ENCODE measurements around the gene UGT1A6. TPM values are rescaled to one million over a fixed set of nuclear protein-coding genes. Genes with fewer than 3 reads are reported as not detected.
A peak's percentile ranks its signal among the peaks of the same experiment; 100 is the strongest.
"Not testable (repeated sequence)": the region's sequence is repeated elsewhere in the genome, so short reads cannot be mapped to it uniquely, and the experiment has no call there.

Gene UGT1A6
- total RNA-seq, 1 experiment from 2014 or later = 18.3 TPM

DNA sequence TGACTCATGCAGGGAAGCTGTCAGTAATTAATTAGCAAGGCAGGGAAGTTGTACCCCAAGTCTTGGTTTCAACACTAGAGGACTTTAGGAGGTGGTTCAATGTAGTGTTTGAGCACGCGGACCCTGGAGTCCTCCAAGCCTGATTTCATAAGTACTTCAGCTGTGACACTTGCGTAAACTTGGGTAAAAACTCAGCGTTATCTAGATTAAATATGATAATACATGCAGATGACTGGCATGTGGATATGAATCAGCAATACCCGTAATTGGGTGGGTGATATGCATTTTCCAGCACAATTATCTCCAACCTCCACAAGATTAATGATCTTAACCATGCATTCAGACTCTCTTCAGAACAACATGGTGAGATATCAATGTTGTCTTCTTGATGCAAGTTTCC, 5.8 kb upstream of the UGT1A6 start:
- DNase-seq (ENCODE audit: low spot score) = no peak

DNA sequence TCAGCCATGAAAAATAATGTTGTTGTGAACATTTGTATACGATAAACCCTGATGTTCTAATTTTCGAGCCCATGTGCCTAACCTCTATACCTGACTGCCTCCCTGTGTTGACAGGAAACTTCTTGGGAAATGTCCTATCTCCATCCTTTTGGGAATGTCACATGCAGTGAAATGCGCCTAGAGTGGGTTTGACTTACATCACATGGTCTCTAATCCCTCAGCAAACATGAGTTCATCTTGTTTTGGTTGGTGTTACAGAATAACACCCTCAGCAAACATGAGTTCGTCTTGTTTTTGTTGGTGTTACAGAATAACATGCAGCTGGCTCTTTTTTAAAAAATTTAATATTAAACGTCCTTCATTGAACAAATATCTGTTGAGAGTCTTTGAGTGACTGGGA, 4.3 kb upstream of the UGT1A6 start:
- DNase-seq (ENCODE audit: low spot score) = no peak

DNA sequence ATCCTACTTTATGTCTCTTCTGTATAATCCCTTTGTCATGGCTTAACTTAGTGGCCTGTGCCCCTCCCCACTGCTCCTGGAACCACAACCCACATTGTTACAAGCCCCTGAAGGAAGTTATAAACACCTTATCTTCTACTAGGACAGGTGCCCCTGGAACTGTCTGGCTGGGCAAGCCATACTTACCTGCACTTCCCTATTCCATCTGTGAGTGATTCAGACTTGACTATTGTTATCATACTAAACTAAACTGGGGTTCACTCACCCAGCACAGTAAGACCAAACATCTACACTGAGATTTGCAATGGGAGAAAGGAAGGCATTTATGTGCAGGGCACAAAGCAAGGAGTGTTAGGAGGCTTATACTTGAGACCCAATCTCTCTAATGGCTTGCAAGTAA, 3.7 kb upstream of the UGT1A6 start:
- DNase-seq (ENCODE audit: low spot score) = peak; percentile 59

DNA sequence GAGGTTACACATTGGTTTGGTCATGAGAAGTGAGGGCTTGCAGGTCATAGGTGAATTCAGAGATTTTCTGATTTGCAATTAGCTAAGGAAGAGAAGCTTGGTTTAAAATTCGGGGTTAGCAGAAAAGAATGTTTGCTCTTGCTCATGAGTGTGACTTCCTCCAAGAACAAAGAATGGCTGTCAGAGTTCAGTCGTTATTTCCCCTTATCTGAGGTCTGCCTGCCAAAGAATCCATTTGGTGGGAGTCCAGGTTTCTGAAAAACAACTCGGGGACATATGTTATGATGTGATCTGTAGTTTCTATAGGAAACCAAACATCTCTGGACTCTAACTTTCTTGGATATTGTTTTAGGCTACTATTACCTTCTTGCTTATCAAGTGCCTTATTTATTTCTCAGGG, 3.2 kb upstream of the UGT1A6 start:
- no peak for DNase-seq (ENCODE audit: low spot score)

DNA sequence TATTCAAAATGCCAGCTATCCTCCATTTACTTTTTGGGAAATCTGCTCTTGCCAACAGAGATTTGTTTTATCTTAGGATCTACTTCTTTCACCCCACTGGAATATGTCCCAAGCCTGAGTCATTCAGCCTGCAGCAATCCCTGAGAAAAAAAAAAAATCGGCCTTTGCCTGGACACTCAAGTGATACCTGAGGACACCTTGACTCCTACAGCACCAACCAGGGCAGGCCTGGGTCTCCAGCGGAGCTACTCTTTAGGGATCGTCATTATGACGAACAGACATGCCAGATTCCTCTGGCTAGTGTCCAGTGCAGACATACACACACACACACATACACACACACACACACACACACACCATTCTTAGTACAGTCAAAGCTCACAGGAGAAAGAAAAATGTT, 2.2 kb upstream of the UGT1A6 start:
- DNase-seq (ENCODE audit: low spot score) = peak; percentile 58

DNA sequence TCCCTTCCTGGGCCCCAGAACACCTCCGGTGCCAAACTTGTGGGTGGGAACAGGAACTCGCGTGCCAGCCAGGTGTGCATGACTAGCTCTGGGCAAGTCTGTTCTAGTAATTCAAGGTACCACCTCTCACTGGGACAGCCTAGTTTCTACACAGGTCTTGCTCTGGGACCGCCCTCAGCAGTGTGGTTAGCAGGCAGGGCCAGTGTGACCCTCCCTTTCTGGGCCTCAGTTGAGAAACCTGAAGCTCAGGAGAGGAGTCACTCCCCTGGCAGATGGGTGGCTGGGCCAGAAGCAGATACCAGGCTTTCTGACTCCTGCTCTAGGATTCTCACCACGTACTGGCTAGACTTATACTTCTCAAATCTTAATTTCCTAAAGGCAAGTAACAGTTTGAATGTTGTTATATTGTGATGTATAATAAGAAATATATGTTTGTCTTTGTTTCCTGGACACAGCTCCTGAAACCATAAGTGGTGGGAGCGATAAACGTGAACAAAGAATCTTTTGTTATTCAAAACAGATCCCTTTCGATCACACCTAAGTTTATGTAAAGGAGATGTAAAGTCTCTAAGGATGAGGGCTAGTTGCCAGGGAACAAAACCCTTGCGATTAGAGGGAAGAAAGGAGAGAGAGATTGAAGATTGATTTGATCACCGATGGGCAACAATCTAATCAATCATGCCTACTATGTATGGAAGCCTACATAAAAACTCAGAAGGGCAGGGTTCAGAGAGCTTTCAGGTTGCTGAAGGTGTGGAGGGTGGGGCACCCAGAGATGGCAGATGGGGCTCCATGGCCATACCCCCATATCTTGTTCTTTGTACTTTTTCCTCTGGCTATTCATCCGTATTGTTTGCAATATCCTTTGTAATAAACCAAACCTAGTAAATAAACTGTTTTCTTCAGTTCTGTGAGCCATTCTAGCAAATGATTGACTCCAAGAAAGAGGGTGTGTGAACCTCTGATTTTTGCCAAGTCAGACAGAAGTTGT, 952 bp upstream of the UGT1A6 start:
- peak; percentile 89 for DNase-seq (ENCODE audit: low spot score)

DNA sequence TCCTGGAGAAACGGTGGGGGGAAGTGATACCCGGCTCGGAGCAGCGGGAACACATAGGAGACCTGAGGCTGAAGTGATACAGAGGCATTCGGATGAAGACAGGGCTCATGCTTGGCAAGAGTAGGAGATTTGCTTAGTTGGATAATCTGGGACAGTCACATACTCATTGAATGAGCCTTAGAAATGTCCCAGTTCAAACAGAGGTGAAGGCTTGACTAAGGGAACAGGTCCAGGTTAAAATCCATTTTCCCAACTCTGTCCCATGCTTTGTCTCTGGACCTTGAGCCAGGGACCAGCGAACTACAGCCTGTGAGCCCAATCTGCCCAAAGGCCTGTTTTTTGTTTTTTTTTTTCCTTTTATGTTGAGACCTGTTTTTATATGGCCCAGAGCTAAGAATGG, 1.3 kb downstream of the UGT1A6 start:
- DNase-seq (ENCODE audit: low spot score) = no peak

DNA sequence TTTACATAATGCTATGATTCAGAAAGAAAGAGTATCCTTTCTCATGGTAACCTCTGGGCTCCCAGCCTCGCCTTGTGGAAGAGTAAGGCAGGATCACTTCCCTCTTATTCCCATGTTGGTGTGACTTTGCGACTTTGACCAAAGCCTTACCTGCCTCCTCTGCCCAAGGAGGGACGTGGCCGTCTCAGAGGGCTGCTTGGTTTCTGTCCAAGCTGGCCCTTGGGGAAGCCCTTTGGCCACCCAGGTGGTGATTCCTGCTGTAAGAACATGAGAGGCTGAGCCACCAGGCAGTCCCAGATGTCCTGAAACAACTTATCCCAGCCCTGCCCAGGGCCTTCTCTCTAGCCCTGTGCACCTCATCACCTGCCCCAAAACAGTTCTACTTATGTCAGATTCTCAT, 6.0 kb downstream of the UGT1A6 start:
- no peak for DNase-seq (ENCODE audit: low spot score)

DNA sequence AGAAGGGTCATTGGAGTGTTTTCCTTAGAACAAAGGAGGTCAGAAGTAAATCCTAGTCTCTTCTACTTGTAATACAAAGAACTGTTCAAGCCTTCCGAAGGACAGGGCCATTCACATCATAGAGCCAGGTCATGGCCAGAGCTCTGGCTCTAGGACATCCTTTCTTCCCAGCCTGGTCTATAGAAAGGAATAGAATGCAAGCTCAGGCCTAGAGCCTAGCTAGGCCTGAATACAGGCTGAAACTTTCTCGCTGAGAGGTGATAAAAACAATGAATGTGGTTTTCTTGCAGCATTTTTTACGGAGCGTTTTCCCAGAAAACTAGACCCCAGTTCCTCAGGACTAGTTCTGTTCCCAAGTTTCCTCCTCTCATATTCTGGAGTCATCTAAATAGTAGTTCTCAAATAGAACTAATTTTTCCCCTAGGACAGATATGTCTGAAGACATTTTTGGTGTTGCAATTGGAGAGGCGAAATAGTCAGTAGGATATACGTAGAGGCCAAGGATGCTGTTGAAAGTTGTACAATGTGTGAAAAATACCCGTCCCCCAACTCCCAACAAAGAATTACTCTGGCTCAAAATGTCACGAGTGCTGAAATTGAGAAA, 6.8 kb downstream of the UGT1A6 start:
- no peak for DNase-seq (ENCODE audit: low spot score)

DNA sequence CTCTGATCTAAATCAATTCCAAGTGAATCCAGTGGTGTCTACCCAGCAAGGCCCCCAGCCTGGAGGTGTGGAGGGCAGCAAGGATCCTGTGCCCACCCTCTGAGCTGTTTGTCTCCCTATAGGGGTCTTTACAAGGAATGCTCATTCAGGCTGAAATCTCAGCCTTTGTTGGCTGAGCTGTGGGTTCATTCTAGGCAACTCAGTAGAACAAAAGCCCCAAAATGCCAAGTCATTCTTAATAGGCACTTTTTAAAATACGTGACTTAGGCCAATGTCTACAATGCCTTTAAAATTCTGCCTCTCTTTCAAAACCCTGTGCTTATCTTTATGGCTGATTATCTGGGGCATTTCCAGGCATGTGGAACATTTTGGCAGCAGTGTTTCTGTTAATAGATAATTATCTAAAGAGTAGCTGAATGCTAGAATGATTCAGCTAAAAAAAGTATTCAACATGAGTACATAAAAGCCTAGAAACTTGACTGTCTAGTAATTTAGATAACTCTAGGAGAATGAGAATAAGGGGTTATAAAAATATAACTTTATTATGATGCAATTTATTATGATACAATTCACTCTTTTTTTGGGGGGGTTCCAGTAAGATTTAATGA, 7.4 kb downstream of the UGT1A6 start:
- peak; percentile 75 for DNase-seq (ENCODE audit: low spot score)

DNA sequence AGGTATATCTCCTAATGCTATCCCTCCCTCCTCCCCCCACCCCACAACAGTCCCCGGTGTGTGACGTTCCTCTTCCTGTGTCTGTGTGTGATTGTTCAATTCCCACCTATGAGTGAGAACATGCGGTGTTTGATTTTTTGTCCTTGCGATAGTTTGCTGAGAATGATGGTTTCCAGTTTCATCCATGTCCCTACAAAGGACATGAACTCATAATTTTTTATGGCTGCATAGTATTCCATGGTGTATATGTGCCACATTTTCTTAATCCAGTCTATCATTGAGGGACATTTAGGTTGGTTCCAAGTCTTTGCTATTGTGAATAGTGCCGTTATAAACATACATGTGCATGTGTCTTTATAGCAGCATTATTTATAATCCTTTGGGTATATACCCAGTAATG, 8.2 kb downstream of the UGT1A6 start:
- DNase-seq (ENCODE audit: low spot score) = not testable (repeated sequence)

DNA sequence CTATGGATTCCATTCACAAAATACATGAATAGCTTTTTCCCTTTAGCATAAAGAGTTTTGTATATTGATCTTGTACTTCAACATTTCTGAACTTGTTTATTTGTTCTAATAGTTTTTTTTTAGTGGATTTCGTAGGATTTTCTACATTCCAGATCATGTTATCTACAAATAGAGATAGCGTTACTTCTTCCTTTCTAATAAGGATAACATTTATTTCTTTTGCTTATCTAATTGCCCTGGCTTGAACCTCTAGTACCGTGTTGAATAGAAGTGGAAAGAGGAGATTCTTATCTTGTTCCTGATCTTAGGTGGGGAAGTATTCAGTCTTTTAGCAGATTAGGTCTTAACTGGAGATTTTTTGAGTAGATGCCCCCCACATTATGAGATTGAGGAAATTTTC, 9.5 kb downstream of the UGT1A6 start:
- DNase-seq (ENCODE audit: low spot score) = no peak

DNA sequence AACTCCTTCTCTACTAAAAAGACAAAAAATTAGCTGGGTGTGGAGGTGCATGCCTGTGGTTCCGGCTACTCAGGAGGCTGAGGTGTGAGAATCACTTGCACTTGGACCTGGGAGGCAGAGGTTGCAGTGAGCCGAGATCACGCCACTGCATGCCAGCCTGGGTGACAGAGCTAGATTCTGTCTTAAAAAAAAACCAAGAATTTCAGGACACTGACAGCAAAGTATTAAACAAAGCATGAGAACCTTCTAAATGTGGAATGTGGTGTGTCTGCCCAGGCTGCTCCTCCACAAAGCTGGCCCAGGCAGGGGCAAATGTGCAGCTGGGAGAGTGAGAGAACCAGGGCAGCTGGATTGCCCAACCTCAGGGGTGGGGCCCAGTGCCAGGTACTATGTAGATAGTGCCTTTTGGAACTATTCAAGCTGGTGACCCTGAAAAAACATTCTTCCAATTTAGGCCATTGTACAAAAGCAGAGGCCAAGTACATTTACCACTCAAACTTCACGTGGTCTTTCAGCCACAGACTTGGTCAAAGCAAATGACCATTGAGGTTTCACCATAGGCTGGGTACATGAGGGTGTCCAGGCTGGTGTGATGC, 13.3 kb downstream of the UGT1A6 start:
- no peak for DNase-seq (ENCODE audit: low spot score)

DNA sequence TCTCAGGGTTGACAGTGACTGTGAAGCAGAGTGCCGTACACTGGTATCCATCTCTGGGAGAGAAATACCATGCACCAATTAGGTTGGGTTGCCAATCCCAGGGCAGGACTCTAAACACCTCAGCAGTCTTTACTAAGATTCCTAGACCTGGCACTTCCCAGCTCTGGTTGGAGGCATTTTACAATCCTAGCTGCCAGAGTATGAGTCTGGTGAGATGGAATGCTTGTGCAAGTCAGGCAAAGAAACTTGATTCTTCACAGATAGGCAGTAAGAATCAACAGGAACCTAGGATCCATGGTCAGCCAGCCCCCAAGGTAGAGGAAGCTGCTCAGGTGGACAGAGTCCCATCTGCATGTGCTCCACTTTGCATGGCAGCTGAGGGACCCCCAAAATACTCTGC, 14.0 kb downstream of the UGT1A6 start:
- no peak for DNase-seq (ENCODE audit: low spot score)

DNA sequence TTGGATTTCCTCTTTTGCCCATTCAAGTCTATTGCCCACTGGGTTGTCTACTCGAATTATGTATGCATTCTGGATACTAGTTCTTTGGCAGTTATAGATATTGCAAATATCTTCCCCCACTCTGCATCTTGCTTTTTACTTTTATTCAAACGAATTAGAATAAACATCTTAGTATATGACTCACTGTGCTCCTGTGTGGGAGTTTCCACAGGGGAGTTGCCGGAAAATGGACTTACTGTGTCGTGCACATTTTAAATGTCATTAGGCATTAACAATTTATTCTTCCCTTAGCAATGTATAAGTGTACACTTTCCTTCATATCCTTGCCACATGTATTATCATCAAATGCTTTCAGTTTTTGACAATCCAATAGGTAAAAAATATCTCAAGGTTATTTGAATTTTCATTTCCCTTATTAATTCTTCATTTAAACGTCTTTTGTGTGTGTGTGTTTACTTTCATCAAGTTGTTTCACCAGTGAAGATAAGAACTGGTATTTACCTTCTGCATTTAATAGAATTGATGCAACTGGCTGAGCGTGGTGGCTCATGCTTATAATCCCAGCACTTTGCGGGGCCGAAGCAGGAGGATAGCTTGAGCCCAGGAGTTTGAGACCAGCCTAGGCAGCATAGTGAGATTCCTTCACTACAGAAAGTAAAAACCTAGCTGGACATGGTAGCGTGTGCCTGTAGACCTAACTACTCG, 15.4 kb downstream of the UGT1A6 start:
- no peak for DNase-seq (ENCODE audit: low spot score)

DNA sequence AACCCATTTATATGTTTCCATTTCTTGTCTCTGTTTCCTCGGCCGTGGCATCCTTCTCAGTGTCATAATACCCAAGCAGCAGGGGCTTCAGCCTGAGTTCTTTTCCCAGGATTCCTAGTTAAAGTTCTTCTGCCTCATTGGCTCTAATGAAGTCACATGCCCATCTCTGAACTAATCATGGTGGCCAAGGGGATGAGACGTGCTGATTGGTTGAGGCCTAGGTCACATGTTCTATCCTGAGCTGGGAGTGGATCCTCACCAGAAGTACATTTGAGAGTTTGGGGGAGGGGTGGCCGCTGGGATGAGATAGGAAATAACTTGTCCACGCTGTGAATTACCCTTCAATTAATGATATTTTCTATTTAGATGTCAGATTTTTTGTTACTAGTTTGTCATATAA, 16.3 kb downstream of the UGT1A6 start:
- no peak for DNase-seq (ENCODE audit: low spot score)

DNA sequence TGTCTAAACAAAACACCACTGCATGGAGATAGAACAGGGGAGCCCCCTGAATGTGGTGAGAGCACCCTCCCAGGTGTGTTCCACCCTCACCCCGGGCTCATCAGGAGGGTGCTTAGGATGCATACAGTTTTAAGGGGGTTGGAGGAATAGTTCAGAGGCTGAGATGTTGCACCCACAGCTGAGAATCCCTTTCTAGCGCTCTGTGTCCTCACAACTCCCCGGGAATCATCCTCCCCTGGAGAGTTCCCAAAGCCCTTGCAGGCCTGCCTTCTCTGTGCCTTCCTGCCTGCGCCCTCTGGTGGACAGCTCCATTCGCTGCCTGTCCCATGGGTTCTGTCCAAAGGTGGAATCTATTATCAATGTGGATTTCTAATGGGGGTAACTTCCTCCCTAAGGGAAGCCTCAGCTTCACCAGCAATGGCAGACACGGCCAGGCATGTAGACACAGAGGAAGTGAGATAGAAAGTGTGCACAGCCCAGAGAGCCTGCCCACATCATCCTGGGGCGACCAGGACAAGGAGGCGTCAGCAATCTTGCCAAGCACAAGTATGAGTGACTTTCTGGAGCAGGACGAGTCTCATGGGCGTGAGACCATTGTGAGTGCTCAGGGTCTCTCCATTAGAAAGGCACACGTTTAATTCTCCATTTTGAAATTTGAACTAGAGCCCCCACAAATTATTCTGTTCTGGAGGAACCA, 18.8 kb downstream of the UGT1A6 start:
- peak; percentile 92 for DNase-seq (ENCODE audit: low spot score)

DNA sequence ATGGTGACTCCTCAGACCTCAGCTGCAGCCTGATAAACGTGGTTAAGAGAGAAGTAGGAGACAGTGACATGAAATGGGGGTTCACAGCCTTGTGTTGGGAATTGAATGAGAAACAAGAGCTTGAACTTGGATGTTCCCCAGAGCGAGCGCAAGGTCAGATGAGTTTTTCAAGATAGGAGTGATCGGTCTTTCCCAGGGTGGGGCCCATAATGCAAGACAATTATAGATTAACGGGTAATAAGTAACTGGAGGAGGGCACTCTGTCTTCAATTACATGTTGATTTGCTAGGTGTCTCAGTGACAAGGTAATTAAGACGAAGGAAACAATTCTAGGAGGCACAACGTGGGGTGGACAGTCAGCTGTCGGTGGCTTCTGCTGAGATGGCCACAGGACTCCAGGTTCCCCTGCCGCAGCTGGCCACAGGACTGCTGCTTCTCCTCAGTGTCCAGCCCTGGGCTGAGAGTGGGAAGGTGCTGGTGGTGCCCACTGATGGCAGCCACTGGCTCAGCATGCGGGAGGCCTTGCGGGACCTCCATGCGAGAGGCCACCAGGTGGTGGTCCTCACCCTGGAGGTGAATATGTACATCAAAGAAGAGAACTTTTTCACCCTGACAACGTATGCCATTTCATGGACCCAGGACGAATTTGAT, 20.0 kb downstream of the UGT1A6 start, which contains the start of gene UGT1A5:
TSS of gene UGT1A5 (plus strand) at position 297 of the 651 bp plus-strand sequence. CDS start at position 382, 85 bp downstream.
- no peak for DNase-seq (ENCODE audit: low spot score)

DNA sequence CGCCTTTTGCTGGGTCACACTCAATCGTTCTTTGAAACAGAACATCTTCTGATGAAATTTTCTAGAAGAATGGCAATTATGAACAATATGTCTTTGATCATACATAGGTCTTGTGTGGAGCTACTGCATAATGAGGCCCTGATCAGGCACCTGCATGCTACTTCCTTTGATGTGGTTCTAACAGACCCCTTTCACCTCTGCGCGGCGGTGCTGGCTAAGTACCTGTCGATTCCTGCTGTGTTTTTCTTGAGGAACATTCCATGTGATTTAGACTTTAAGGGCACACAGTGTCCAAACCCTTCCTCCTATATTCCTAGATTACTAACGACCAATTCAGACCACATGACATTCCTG, 20.5 kb downstream of the UGT1A6 start:
- no peak for DNase-seq (ENCODE audit: low spot score)

DNA sequence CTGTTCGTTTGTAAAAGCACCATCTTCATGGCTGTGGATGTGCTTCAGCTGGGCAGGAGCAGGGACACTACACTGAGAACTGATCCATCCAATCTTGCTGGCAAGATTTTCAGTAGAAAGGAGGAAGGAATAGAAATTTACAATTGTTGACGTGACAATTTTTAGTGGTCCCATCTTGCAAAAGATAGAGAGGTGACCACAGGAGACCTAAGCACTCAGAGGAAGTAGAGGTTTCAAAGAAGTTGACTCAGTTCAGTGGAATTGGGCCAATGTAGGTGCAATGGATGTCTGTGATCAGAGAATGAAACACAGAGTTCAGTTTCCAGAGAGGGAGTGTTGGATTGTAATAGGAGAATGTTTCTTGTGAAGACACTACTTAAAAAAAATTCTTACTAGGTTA, 21.4 kb downstream of the UGT1A6 start:
- no peak for DNase-seq (ENCODE audit: low spot score)

Data from HT-29 (cell line).